Measurements from ENCODE around the gene TNKS1BP1. TPM values are rescaled to one million over a fixed set of nuclear protein-coding genes. Genes with fewer than 3 reads are reported as not detected.

TNKS1BP1 gene
- total RNA-seq, 2 experiments from 2014 or later, result 4.4 to 5.8 TPM

- Mint-ChIP-seq H3K27ac (no peak overlapping the region), H3K4me3 (peak overlapping the region; percentile 27), H3K4me1 (peaks cover 13% of the 10 kb centered on the region), H3K27me3 (no peaks in the 10 kb centered on the region), H3K36me3 (no peaks in the 10 kb centered on the region), H3K9me3 (ENCODE audit: low read depth) (no peaks in the 10 kb centered on the region)
- CTCF ChIA-PET, result interaction anchor here (0.9 to 1.3 kb wide), 4 partner anchors 10 to 257 kb away, joined by 3 to 6 read pairs (median 4); partner anchors contain the start of gene UBE2L6
- ATAC-seq, result peak; percentile 99
- peak; percentile 90 for DNase-seq
Measured at GRCh38 chr11:57311109-57311936, 13.4 kb downstream of the TNKS1BP1 start.

- Mint-ChIP-seq H3K27me3 (no peaks in the 10 kb centered on the region), H3K36me3 (no peaks in the 10 kb centered on the region), H3K4me3 (peak overlapping the region; percentile 27), H3K4me1 (peaks cover 13% of the 10 kb centered on the region), H3K27ac (no peak overlapping the region), H3K9me3 (ENCODE audit: low read depth) (no peaks in the 10 kb centered on the region)
- DNase-seq (no peak), ATAC-seq (no peak)
- CTCF ChIA-PET, result interaction anchor here (1.3 kb wide), 1 partner anchor 257 kb away, joined by 3 read pairs; the partner anchor contains the start of gene UBE2L6
Measured at GRCh38 chr11:57310630-57311086, 14.1 kb downstream of the TNKS1BP1 start.

- DNase-seq (no peak), ATAC-seq (no peak)
- no peak overlapping the region for H3K4me3 Mint-ChIP-seq
- no peaks in the 10 kb centered on the region for H3K27me3 Mint-ChIP-seq
- no peaks in the 10 kb centered on the region for H3K36me3 Mint-ChIP-seq
- H3K27ac Mint-ChIP-seq, result no peak overlapping the region
- peaks cover 13% of the 10 kb centered on the region for H3K4me1 Mint-ChIP-seq
- CTCF ChIA-PET, result no interaction called here
- H3K9me3 Mint-ChIP-seq (ENCODE audit: low read depth), result no peaks in the 10 kb centered on the region
Measured at GRCh38 chr11:57310091-57310490, 14.7 kb downstream of the TNKS1BP1 start.

GRCh38 chr11:57309106-57310059, 15.4 kb downstream of the TNKS1BP1 start:
- Mint-ChIP-seq H3K36me3 (no peaks in the 10 kb centered on the region), H3K27ac (no peak overlapping the region), H3K4me1 (peaks cover 13% of the 10 kb centered on the region), H3K9me3 (ENCODE audit: low read depth) (no peaks in the 10 kb centered on the region), H3K4me3 (no peak overlapping the region), H3K27me3 (no peaks in the 10 kb centered on the region)
- CTCF ChIA-PET, result no interaction called here
- no peak for DNase-seq
- ATAC-seq, result no peak

- ATAC-seq (no peak), DNase-seq (no peak)
- CTCF ChIA-PET, result interaction anchor here (0.6 to 1.4 kb wide), 2 partner anchors 13 to 15 kb away, joined by 3 to 4 read pairs; no protein-coding TSS in a partner anchor
- Mint-ChIP-seq H3K4me1 (peaks cover 13% of the 10 kb centered on the region), H3K36me3 (no peaks in the 10 kb centered on the region), H3K27ac (no peak overlapping the region), H3K9me3 (ENCODE audit: low read depth) (no peaks in the 10 kb centered on the region), H3K4me3 (no peak overlapping the region), H3K27me3 (no peaks in the 10 kb centered on the region)
Measured at GRCh38 chr11:57308426-57309060, 16.2 kb downstream of the TNKS1BP1 start.

- Mint-ChIP-seq H3K9me3 (ENCODE audit: low read depth) (no peaks in the 10 kb centered on the region), H3K27ac (no peak overlapping the region), H3K36me3 (no peaks in the 10 kb centered on the region), H3K4me1 (peaks cover 13% of the 10 kb centered on the region), H3K27me3 (no peaks in the 10 kb centered on the region), H3K4me3 (no peak overlapping the region)
- ATAC-seq (no peak), DNase-seq (no peak)
- CTCF ChIA-PET, result interaction anchor here (1.4 kb wide), 1 partner anchor 14 kb away, joined by 3 read pairs; no protein-coding TSS in a partner anchor
Measured at GRCh38 chr11:57307666-57308270, 17.0 kb downstream of the TNKS1BP1 start.

GRCh38 chr11:57306940-57307565, 17.7 kb downstream of the TNKS1BP1 start:
- CTCF ChIA-PET, result no interaction called here
- no peak for ATAC-seq
- Mint-ChIP-seq H3K9me3 (ENCODE audit: low read depth) (no peaks in the 10 kb centered on the region), H3K4me3 (no peak overlapping the region), H3K27me3 (no peaks in the 10 kb centered on the region), H3K27ac (no peak overlapping the region), H3K36me3 (no peaks in the 10 kb centered on the region), H3K4me1 (peaks cover 9% of the 10 kb centered on the region)
- no peak for DNase-seq

- no peak for ATAC-seq
- H3K27ac Mint-ChIP-seq, result no peak overlapping the region
- DNase-seq, result no peak
- no peak overlapping the region for H3K4me3 Mint-ChIP-seq
- H3K9me3 Mint-ChIP-seq (ENCODE audit: low read depth), result no peaks in the 10 kb centered on the region
- no peaks in the 10 kb centered on the region for H3K27me3 Mint-ChIP-seq
- H3K36me3 Mint-ChIP-seq, result no peaks in the 10 kb centered on the region
- CTCF ChIA-PET, result no interaction called here
- H3K4me1 Mint-ChIP-seq, result peaks cover 4% of the 10 kb centered on the region
Measured at GRCh38 chr11:57306161-57306876, 18.4 kb downstream of the TNKS1BP1 start.

- no peaks in the 10 kb centered on the region for H3K9me3 Mint-ChIP-seq (ENCODE audit: low read depth)
- H3K27me3 Mint-ChIP-seq, result no peaks in the 10 kb centered on the region
- no peaks in the 10 kb centered on the region for H3K4me1 Mint-ChIP-seq
- ATAC-seq (no peak), DNase-seq (no peak)
- CTCF ChIA-PET, result no interaction called here
- H3K36me3 Mint-ChIP-seq, result no peaks in the 10 kb centered on the region
- H3K27ac Mint-ChIP-seq, result no peak overlapping the region
- no peak overlapping the region for H3K4me3 Mint-ChIP-seq
Measured at GRCh38 chr11:57305523-57305922, 19.2 kb downstream of the TNKS1BP1 start.

- H3K9me3 Mint-ChIP-seq (ENCODE audit: low read depth), result no peaks in the 10 kb centered on the region
- H3K27ac Mint-ChIP-seq, result no peak overlapping the region
- CTCF ChIA-PET, result no interaction called here
- H3K4me1 Mint-ChIP-seq, result no peaks in the 10 kb centered on the region
- H3K36me3 Mint-ChIP-seq, result peaks cover 1% of the 10 kb centered on the region
- H3K27me3 Mint-ChIP-seq, result no peaks in the 10 kb centered on the region
- no peak overlapping the region for H3K4me3 Mint-ChIP-seq
- ATAC-seq (no peak), DNase-seq (no peak)
Measured at GRCh38 chr11:57303990-57304579, 20.7 kb downstream of the TNKS1BP1 start.

GRCh38 chr11:57303280-57303989, 21.3 kb downstream of the TNKS1BP1 start:
- DNase-seq (no peak), ATAC-seq (no peak)
- Mint-ChIP-seq H3K27me3 (no peaks in the 10 kb centered on the region), H3K4me1 (no peaks in the 10 kb centered on the region), H3K27ac (no peak overlapping the region), H3K9me3 (ENCODE audit: low read depth) (no peaks in the 10 kb centered on the region), H3K4me3 (no peak overlapping the region), H3K36me3 (peaks cover 3% of the 10 kb centered on the region)
- CTCF ChIA-PET, result no interaction called here
